ENCODE measurements around the gene TSPAN19. TPM values are rescaled to one million over a fixed set of nuclear protein-coding genes. Genes with fewer than 3 reads are reported as not detected.

TSPAN19 gene
- total RNA-seq, 2 donors from 2014 or later = not detected

DNA sequence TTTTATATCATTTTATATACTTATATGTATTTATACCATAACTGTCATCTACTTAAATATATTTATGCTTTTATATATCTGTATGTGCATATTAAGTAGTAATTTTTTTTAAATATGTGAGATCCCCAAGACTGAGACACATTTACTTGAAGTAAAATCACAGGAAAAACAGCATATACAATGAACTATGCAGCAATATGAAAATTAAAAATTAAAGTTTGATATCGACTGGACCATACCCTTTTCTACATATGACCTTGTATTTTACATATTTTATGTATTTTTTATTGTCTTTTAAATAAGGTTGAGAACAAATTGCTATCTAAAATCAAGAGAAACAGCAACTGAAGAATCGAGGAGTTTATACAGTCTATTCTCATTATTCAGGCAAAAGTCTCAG is 50.0 kb downstream of the TSPAN19 start:
- H3K27ac Mint-ChIP-seq = no peak overlapping the region
- no peaks in the 10 kb centered on the region for H3K27me3 Mint-ChIP-seq
- no peak overlapping the region for H3K4me3 Mint-ChIP-seq
- no peaks in the 10 kb centered on the region for H3K9me3 Mint-ChIP-seq
- no peak for ATAC-seq
- no peak for DNase-seq (ENCODE audit: low spot score)
- no peaks in the 10 kb centered on the region for H3K4me1 Mint-ChIP-seq (ENCODE audit: low read depth in 2 of 2)
- H3K36me3 Mint-ChIP-seq = no peaks in the 10 kb centered on the region

- Mint-ChIP-seq H3K4me3 (no peak overlapping the region), H3K27me3 (no peaks in the 10 kb centered on the region), H3K4me1 (ENCODE audit: low read depth in 2 of 2) (no peaks in the 10 kb centered on the region), H3K36me3 (no peaks in the 10 kb centered on the region), H3K27ac (no peak overlapping the region), H3K9me3 (no peaks in the 10 kb centered on the region)
- ATAC-seq = no peak
- no peak for DNase-seq (ENCODE audit: low spot score)
Measured at GRCh38 chr12:84983289-84983688, 52.8 kb downstream of the TSPAN19 start.

- DNase-seq (ENCODE audit: low spot score) = no peak
- Mint-ChIP-seq H3K4me3 (no peak overlapping the region), H3K27ac (no peak overlapping the region), H3K36me3 (no peaks in the 10 kb centered on the region), H3K9me3 (no peaks in the 10 kb centered on the region), H3K4me1 (ENCODE audit: low read depth in 2 of 2) (no peaks in the 10 kb centered on the region), H3K27me3 (no peaks in the 10 kb centered on the region)
- ATAC-seq = no peak
Measured at GRCh38 chr12:84982888-84983287, 53.2 kb downstream of the TSPAN19 start.

DNA sequence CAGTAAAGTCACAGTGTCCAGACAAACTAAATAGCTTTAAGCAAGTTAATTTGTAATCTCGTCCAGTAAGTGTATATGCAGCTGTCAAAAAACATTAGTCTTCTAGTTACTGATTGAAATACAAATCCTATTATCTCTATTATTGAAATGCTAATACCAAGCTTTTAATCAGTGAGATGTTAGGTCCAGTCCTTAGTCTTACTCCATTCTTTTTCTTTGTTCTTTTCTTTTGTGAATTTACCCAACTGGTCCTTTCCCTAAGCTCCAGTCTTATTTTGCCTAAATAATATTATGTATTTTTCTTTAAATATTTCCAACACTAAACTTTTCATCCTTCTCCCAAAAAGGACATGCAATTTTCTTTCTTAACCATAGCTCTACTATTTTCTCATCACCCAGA is 57.2 kb downstream of the TSPAN19 start:
- H3K4me3 Mint-ChIP-seq = no peak overlapping the region
- DNase-seq (ENCODE audit: low spot score) = no peak
- H3K9me3 Mint-ChIP-seq = no peaks in the 10 kb centered on the region
- H3K36me3 Mint-ChIP-seq = no peaks in the 10 kb centered on the region
- no peak overlapping the region for H3K27ac Mint-ChIP-seq
- H3K27me3 Mint-ChIP-seq = no peaks in the 10 kb centered on the region
- ATAC-seq = no peak
- H3K4me1 Mint-ChIP-seq (ENCODE audit: low read depth in 2 of 2) = no peaks in the 10 kb centered on the region

GRCh38 chr12:84976133-84976532 is 59.9 kb downstream of the TSPAN19 start:
- Mint-ChIP-seq H3K36me3 (no peaks in the 10 kb centered on the region), H3K4me3 (no peak overlapping the region), H3K27ac (no peak overlapping the region), H3K27me3 (no peaks in the 10 kb centered on the region), H3K4me1 (ENCODE audit: low read depth in 2 of 2) (no peaks in the 10 kb centered on the region), H3K9me3 (no peaks in the 10 kb centered on the region)
- DNase-seq (ENCODE audit: low spot score) (no peak), ATAC-seq (no peak)

DNA sequence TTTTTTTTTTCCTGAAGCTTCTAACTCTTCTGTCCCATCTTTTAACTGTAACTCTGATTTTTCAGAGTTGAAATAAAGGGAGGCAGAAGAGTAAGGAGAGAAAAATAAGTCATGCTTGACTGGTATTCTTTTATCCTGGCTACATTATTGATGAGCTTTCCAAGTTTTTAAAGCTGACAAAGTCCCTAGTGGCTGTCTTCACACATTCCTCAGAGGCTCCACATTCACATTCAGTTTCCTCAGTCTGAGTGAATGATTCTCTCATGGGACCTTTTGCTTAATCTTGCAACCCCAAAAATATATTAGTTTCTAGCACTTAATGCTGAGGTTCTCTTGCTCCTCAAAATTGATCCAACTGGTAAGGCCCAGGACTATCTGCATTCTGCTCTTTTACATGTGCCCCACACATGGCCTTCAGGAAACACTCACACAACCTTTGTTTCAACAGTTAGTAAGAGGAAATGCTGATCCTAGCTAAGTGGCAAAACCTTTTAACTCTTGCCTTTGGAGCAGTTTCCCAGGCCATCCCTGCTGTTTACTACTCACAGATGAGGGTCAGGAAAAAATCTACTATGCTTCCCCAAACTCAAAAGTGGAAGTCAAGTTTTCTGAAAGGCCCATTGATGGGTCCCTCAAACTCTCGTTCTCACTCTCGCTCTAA is 61.8 kb downstream of the TSPAN19 start:
- no peaks in the 10 kb centered on the region for H3K27me3 Mint-ChIP-seq
- no peak overlapping the region for H3K4me3 Mint-ChIP-seq
- DNase-seq (ENCODE audit: low spot score) (no peak), ATAC-seq (no peak)
- H3K27ac Mint-ChIP-seq = no peak overlapping the region
- H3K4me1 Mint-ChIP-seq (ENCODE audit: low read depth in 2 of 2) = no peaks in the 10 kb centered on the region
- no peaks in the 10 kb centered on the region for H3K9me3 Mint-ChIP-seq
- H3K36me3 Mint-ChIP-seq = no peaks in the 10 kb centered on the region

- no peak for DNase-seq (ENCODE audit: low spot score)
- H3K4me1 Mint-ChIP-seq (ENCODE audit: low read depth in 2 of 2) = no peaks in the 10 kb centered on the region
- H3K27me3 Mint-ChIP-seq = no peaks in the 10 kb centered on the region
- no peaks in the 10 kb centered on the region for H3K36me3 Mint-ChIP-seq
- no peak overlapping the region for H3K4me3 Mint-ChIP-seq
- no peak overlapping the region for H3K27ac Mint-ChIP-seq
- H3K9me3 Mint-ChIP-seq = peaks cover under 1% of the 10 kb centered on the region
- ATAC-seq = no peak
Measured at GRCh38 chr12:84973026-84973425, 63.1 kb downstream of the TSPAN19 start.

GRCh38 chr12:84969226-84969625 is 66.9 kb downstream of the TSPAN19 start:
- H3K4me3 Mint-ChIP-seq = no peak overlapping the region
- H3K9me3 Mint-ChIP-seq = peaks cover 2% of the 10 kb centered on the region
- no peaks in the 10 kb centered on the region for H3K27me3 Mint-ChIP-seq
- no peaks in the 10 kb centered on the region for H3K4me1 Mint-ChIP-seq (ENCODE audit: low read depth in 2 of 2)
- no peak overlapping the region for H3K27ac Mint-ChIP-seq
- no peak for ATAC-seq
- no peaks in the 10 kb centered on the region for H3K36me3 Mint-ChIP-seq
- no peak for DNase-seq (ENCODE audit: low spot score)

Other genes with a start within 250 kb of the TSPAN19 start
- not detected for gene SLC6A15, start 123.5 kb downstream of the TSPAN19 start, total RNA-seq
- not detected for gene LRRIQ1, start 74 bp upstream of the TSPAN19 start, total RNA-seq
- gene ALX1, start 243.9 kb upstream of the TSPAN19 start, total RNA-seq = not detected

Data from natural killer cell treated with Interleukin-12 subunit alpha and Interleukin-12 subunit beta and Interleukin-15 and Interleukin-18, amount 100 ng/mL, for 72 hours (primary cell).